ENCODE results near the gene SPACA6. TPM values are rescaled to one million over a fixed set of nuclear protein-coding genes. Genes with fewer than 3 reads are reported as not detected.

The SPACA6 gene
- total and polyA plus RNA-seq, 2 of the 8 experiments (the other 6 are each of a cell fraction or from before 2014, with no cell fraction given): 7.1 to 7.5 TPM

DNA sequence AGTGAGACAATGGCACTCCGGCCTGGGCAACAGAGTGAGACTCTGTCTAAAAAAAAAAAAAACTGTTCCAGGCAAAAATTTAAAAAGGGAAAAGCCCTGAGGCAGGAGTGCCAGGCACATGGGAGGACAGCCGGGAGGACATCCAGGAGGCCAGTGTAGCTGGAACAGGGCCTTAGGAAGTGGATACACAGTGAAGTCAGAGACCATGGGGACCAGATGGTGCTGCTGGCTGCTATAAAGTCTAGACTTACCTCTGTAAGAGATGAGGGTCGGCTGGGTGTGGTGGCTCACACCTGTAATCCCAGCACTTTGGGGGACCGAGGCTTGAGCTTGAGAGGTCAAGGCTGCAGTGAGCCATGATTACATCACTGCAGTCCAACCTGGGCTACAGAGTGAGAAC is 15.7 kb downstream of the SPACA6 start:
- no peak overlapping the region for H3K23ac ChIP-seq (ENCODE audit: insufficient read length)
- no peaks in the 10 kb centered on the region for H3K36me3 ChIP-seq (ENCODE audit: control insufficient read depth in 2 of 4, insufficient read depth in 4 of 4, low read length in 3 of 4)
- H2BK15ac ChIP-seq (ENCODE audit: low read length): no peak overlapping the region
- no peak overlapping the region for H2AK5ac ChIP-seq (ENCODE audit: low read depth, low read length)
- no peak overlapping the region for H4K5ac ChIP-seq (ENCODE audit: insufficient read length, low read depth, low read length)
- CTCF ChIA-PET (ENCODE audit: partially characterized antibody): interaction anchor here (0.6 to 3.2 kb wide), 4 partner anchors 8 to 70 kb away, joined by 3 to 14 read pairs (median 5); no protein-coding TSS in a partner anchor
- no peak for FAIRE-seq
- no peak overlapping the region for H2BK12ac ChIP-seq (ENCODE audit: low read depth, low read length)
- H3K4me1 ChIP-seq (replicated peaks in 1 of 4; ENCODE audit: control insufficient read depth in 3 of 4, insufficient read depth in 4 of 4, low read length in 3 of 4): 0 out of 7 replicates have a peak, but pooled peaks cover 0 to 2% (median 0%) of the 10 kb centered on the region in 4 experiments
- H2AFZ ChIP-seq (ENCODE audit: low read length): no peak overlapping the region
- no peak overlapping the region for H2BK5ac ChIP-seq (ENCODE audit: low read depth, low read length)
- H3K4ac ChIP-seq (replicated peaks; ENCODE audit: insufficient read length, low read depth, low read length): no peak overlapping the region
- no peak overlapping the region for H3K9ac ChIP-seq (replicated peaks in 1 of 4; ENCODE audit: extremely low read depth in 1 of 4, low read depth in 3 of 4, low read length in 3 of 4)
- H3K23me2 ChIP-seq (ENCODE audit: low read depth, low read length): peaks cover 5% of the 10 kb centered on the region
- H3K14ac ChIP-seq (ENCODE audit: insufficient read length): no peak overlapping the region
- POLR2A ChIA-PET (ENCODE audit: partially characterized antibody): interaction anchor here (0.7 kb wide), 1 partner anchor 518 kb away, joined by 4 read pairs; no protein-coding TSS in a partner anchor
- H3K4me3 ChIP-seq (ENCODE audit: extremely low read depth in 1 of 4, insufficient read depth in 2 of 4, low read depth in 3 of 4, low read length in 4 of 4): no peak overlapping the region
- H4K91ac ChIP-seq (replicated peaks; ENCODE audit: insufficient read length, low read length): no peak overlapping the region
- WGBS, 2 experiments (ENCODE audit: extremely low coverage in 1 of 2, insufficient coverage in 1 of 2, insufficient read length in 1 of 2, insufficient replicate concordance in 2 of 2, low coverage in 1 of 2, low lambda C conversion rate in 2 of 2, missing lambda C conversion rate in 1 of 2): 84% methylated on average over 4 of the region's 4 CpGs; no CpG with 5 or more reads in 1 of the 2 experiments
- no peaks in the 10 kb centered on the region for H3K79me1 ChIP-seq (ENCODE audit: low read depth, low read length)
- no peak overlapping the region for H2BK120ac ChIP-seq (replicated peaks; ENCODE audit: low read depth, low read length)
- H3K56ac ChIP-seq (replicated peaks; ENCODE audit: insufficient read length, low read depth, low read length): no peak overlapping the region
- DNase-seq (ENCODE audit: low read depth in 1 of 2, low spot score in 2 of 2): no peak
- H2BK20ac ChIP-seq (ENCODE audit: low read length): no peak overlapping the region
- no peaks in the 10 kb centered on the region for H3K9me3 ChIP-seq (ENCODE audit: insufficient read depth in 2 of 2, low read depth in 1 of 2, low read length in 1 of 2)
- H4K8ac ChIP-seq (ENCODE audit: extremely low read depth, insufficient read depth, low read length): no peak overlapping the region
- H3K27ac ChIP-seq (ENCODE audit: low read depth, low read length): no peak overlapping the region
- H3K18ac ChIP-seq (ENCODE audit: extremely low read depth, low read length): no peak overlapping the region
- H4K20me1 ChIP-seq (replicated peaks in 1 of 2; ENCODE audit: control insufficient read depth in 1 of 2, insufficient read depth in 2 of 2, low read length in 2 of 2): no peaks in the 10 kb centered on the region
- no peaks in the 10 kb centered on the region for H3K79me2 ChIP-seq (ENCODE audit: control insufficient read depth in 1 of 2, insufficient read depth in 2 of 2, low read length in 2 of 2)
- no peak overlapping the region for H3K4me2 ChIP-seq (ENCODE audit: insufficient read depth in 1 of 2, low read depth in 2 of 2, low read length in 2 of 2)
- peaks cover 0 to 3% (median 0%) of the 10 kb centered on the region in 4 experiments; a peak in 3 of 7 replicates for H3K27me3 ChIP-seq (replicated peaks in 1 of 4; ENCODE audit: control insufficient read depth in 3 of 4, extremely low read depth in 1 of 4, insufficient read depth in 3 of 4, low read length in 3 of 4)
- TF ChIP-seq POLR2A (IDR thresholded peaks at IDR 0.05; ENCODE audit: control extremely low read depth in 1 of 2, low read depth in 2 of 2, low read length in 2 of 2) (no peak), GABPA (IDR thresholded peaks at IDR 0.05; ENCODE audit: borderline replicate concordance, insufficient read depth, low read length) (no peak), SIRT6 (IDR thresholded peaks at IDR 0.05; ENCODE audit: low read length) (no peak), SP2 (IDR thresholded peaks at IDR 0.05; ENCODE audit: low read length) (no peak), RNF2 (IDR thresholded peaks at IDR 0.05; ENCODE audit: borderline replicate concordance, low read depth, low read length, missing control alignments, poor library complexity, severe bottlenecking) (no peak), TAF7 (optimal IDR thresholded peaks at IDR 0.05; ENCODE audit: borderline replicate concordance, low read depth, low read length) (no peak), EZH2 (IDR thresholded peaks at IDR 0.05; ENCODE audit: low read depth, low read length, severe bottlenecking) (no peak), TCF12 (IDR thresholded peaks at IDR 0.05; ENCODE audit: low read depth, low read length) (no peak), NANOG (IDR thresholded peaks at IDR 0.05; ENCODE audit: insufficient read depth, low read depth, low read length, poor library complexity, severe bottlenecking) (no peak), FOSL1 (IDR thresholded peaks at IDR 0.05; ENCODE audit: insufficient read depth, low read depth, low read length) (no peak), EP300 (IDR thresholded peaks at IDR 0.05; ENCODE audit: borderline replicate concordance in 1 of 2, low read depth in 2 of 2, low read length in 2 of 2) (no peak), CREB1 (IDR thresholded peaks at IDR 0.05) (no peak)
- TF ChIP-seq, protein P1, sequence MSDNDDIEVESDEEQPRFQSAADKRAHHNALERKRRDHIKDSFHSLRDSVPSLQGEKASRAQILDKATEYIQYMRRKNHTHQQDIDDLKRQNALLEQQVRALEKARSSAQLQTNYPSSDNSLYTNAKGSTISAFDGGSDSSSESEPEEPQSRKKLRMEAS (IDR thresholded peaks at IDR 0.05): no peak
